T-helper 1 cell treated with Interleukin-12 subunit alpha and Interleukin-12 subunit beta and Interleukin-4 antibody, amounts not matched to agents 30 ng/mL and 1 ng/mL, for 36 hours (primary cell): ENCODE results near the gene MORC2. TPM values are rescaled to one million over a fixed set of nuclear protein-coding genes. Genes with fewer than 3 reads are reported as not detected.

ENCODE experiments used
- intact Hi-C: fragments of 100-400 bp; cut with micrococcal nuclease; formaldehyde crosslinking; loops from one replicate; pipeline ENCODE4 v1.15.1; 2024
- total RNA-seq: library from RNA; stranded (reverse); gene quantifications from 2 replicates; pipeline ENCODE4 v1.2.3, GENCODE V29; 2022

MORC2 gene
- 38.7 and 46.5 TPM in 2 replicates for total RNA-seq

- intact Hi-C loops: loop anchor here (2.0 to 10.0 kb wide), 5 partner anchors 47 to 977 kb away; partner anchors contain the start of genes LIMK2, PIK3IP1 and YWHAH
Observed at GRCh38 chr22:30968015-30968923, at the start of gene MORC2. Gene MORC2 (minus strand): TSS chr22:30968774. CDS start chr22:30967889, 885 bp downstream.

- intact Hi-C loops: no loop called here
Observed at GRCh38 chr22:31005535-31005934, 37.0 kb upstream of the MORC2 start.

GRCh38 chr22:31001124-31001770 lies 32.7 kb upstream of the MORC2 start:
- intact Hi-C loops: no loop called here

GRCh38 chr22:30998329-30998728 lies 29.8 kb upstream of the MORC2 start:
- intact Hi-C loops: no loop called here

- intact Hi-C loops: no loop called here
Observed at GRCh38 chr22:30996462-30996861, 27.9 kb upstream of the MORC2 start.

GRCh38 chr22:30994960-30995359 lies 26.4 kb upstream of the MORC2 start:
- intact Hi-C loops: no loop called here

GRCh38 chr22:30992565-30992964 lies 24.0 kb upstream of the MORC2 start:
- intact Hi-C loops: no loop called here

- intact Hi-C loops: no loop called here
Observed at GRCh38 chr22:30990690-30991089, 22.1 kb upstream of the MORC2 start.

GRCh38 chr22:30989474-30989873 lies 20.9 kb upstream of the MORC2 start:
- intact Hi-C loops: no loop called here

- intact Hi-C loops: no loop called here
Observed at GRCh38 chr22:30985561-30986208, 17.1 kb upstream of the MORC2 start.

GRCh38 chr22:30984317-30984716 lies 15.7 kb upstream of the MORC2 start:
- intact Hi-C loops: no loop called here

GRCh38 chr22:30982512-30982911 lies 13.9 kb upstream of the MORC2 start:
- intact Hi-C loops: no loop called here

- intact Hi-C loops: no loop called here
Observed at GRCh38 chr22:30979932-30980331, 11.4 kb upstream of the MORC2 start.

- intact Hi-C loops: no loop called here
Observed at GRCh38 chr22:30978304-30978962, 9.9 kb upstream of the MORC2 start.

- intact Hi-C loops: no loop called here
Observed at GRCh38 chr22:30970356-30970746, 1.8 kb upstream of the MORC2 start.

GRCh38 chr22:30969532-30970355 lies 1.2 kb upstream of the MORC2 start:
- intact Hi-C loops: loop anchor here (1.0 to 10.0 kb wide), 11 partner anchors 26 to 975 kb away; partner anchors contain the start of genes DUSP18, LIMK2, PATZ1 and PIK3IP1

GRCh38 chr22:30968924-30969531 lies 454 bp upstream of the MORC2 start, which contains the start of gene TUG1:
Gene TUG1 (plus strand): TSS chr22:30969265.
- intact Hi-C loops: loop anchor here (1.0 to 10.0 kb wide), 11 partner anchors 26 to 976 kb away; partner anchors contain the start of genes DUSP18, LIMK2, PATZ1 and PIK3IP1

GRCh38 chr22:30964858-30965257 lies 3.7 kb downstream of the MORC2 start:
- intact Hi-C loops: loop anchor here (5.0 to 10.0 kb wide), 2 partner anchors 327 to 980 kb away; partner anchors contain the start of genes PIK3IP1 and YWHAH

GRCh38 chr22:30955153-30955552 lies 13.4 kb downstream of the MORC2 start:
- intact Hi-C loops: no loop called here

- intact Hi-C loops: no loop called here
Observed at GRCh38 chr22:30953206-30953605, 15.4 kb downstream of the MORC2 start.
